ENCODE measurements around the gene NID1.

- no peak for TF ChIP-seq YY1 (IDR thresholded peaks at IDR 0.05; ENCODE audit: insufficient read depth, insufficient read length)
- TF ChIP-seq SUZ12 (IDR thresholded peaks at IDR 0.05; ENCODE audit: extremely low read depth, insufficient read depth, insufficient read length) = no peak
These were observed 19.5 kb upstream of the NID1 start for GRCh38 chr1:236084386-236084730.

Measured in NT2/D1 (cell line).